Coronary artery (tissue), 2 donors: ENCODE data around the gene INTU.

Experiments
- DNase-seq: peaks from one replicate; pipeline ENCODE4 v3.0.0-alpha.2; 2017; ENCODE audit warnings: low spot score
- H3K27ac ChIP-seq, 2 donors: fragments of 200-600 bp; sonication (generic); one replicate each; pipeline ENCODE4 v1.5.1; 2016 to 2019
- H3K4me3 ChIP-seq: fragments of 200-600 bp; sonication (generic); 2 replicates; pipeline ENCODE4 v1.5.1; 2016; ENCODE audit warnings: mild to moderate bottlenecking, moderate library complexity
- CTCF ChIP-seq: fragments of 200-600 bp; sonication (generic); IDR thresholded peaks from one replicate; pipeline ENCODE4 v1.5.1; 2019; ENCODE audit warnings: antibody characterized with exemption

INTU gene

DNA sequence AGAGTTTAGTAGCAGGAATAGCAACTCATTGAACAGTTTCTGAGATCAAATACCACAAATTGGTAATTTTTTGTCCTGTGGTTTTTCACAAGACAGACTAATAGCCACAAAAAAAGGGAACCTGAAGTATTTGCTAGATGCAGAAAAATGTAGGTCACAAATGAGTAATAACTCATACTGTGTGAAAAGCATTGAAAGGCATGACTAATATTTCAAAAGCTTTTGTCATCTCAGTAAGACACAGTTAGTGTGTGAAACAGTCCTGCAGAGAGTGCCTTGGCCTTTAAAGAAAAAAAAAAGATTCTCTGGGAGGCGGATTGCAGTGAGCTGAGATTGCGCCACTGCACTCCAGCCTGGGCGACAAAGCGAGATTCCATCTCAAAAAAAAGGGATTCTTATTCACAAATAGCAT, 66.0 kb downstream of the INTU start:
- no peak for TF ChIP-seq CTCF
- DNase-seq: no peak
- no peak overlapping the region for H3K27ac ChIP-seq
- H3K4me3 ChIP-seq: no peak overlapping the region

GRCh38 chr4:127708985-127709384, 76.2 kb downstream of the INTU start:
- Histone ChIP-seq H3K4me3 (no peak overlapping the region), H3K27ac (no peak overlapping the region)
- no peak for TF ChIP-seq CTCF
- DNase-seq: no peak

- DNase-seq: no peak
- Histone ChIP-seq H3K4me3 (no peak overlapping the region), H3K27ac (no peak overlapping the region)
These were observed 76.7 kb downstream of the INTU start for GRCh38 chr4:127709456-127709855.

DNA sequence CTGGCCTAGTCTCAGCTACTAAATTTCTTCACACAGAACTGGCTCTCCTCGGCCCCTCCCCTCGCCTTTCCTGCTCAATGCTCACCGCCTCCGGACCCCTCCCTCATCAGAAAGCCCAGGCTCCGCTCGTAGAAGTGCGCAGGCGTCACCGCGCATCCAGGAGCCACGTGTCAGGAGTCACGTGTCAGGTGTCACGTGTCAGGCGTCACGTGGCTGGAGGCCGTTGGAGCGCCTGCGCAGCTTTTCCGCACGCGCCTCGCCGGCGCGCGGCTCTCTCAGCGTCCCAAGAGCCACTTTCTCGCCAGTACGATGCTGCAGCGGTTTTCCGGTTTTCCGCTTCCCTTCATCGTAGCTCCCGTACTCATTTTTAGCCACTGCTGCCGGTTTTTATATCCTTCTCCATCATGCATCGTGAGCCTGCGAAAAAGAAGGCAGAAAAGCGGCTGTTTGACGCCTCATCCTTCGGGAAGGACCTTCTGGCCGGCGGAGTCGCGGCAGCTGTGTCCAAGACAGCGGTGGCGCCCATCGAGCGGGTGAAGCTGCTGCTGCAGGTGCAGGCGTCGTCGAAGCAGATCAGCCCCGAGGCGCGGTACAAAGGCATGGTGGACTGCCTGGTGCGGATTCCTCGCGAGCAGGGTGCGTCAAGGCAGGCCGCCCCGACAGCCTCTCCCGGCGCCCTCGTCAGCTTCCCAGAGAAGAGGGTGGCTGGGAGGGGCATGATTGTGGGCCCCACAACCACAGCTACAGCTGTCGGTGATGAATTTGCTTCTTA, 97.6 kb downstream of the INTU start, which contains the start of gene SLC25A31:
Gene SLC25A31, plus strand, starts transcription at position 259 of the 772 bp plus-strand sequence. Its CDS starts 146 bp downstream, at position 405.
- DNase-seq: no peak
- Histone ChIP-seq H3K4me3 (no peak within 1 kb of the TSS), H3K27ac (no peak within 1 kb of the TSS)
- no peak for TF ChIP-seq CTCF

More at GRCh38 chr4:127709456-127709855, 76.7 kb downstream of the INTU start:
- TF ChIP-seq CTCF: no peak

DNA sequence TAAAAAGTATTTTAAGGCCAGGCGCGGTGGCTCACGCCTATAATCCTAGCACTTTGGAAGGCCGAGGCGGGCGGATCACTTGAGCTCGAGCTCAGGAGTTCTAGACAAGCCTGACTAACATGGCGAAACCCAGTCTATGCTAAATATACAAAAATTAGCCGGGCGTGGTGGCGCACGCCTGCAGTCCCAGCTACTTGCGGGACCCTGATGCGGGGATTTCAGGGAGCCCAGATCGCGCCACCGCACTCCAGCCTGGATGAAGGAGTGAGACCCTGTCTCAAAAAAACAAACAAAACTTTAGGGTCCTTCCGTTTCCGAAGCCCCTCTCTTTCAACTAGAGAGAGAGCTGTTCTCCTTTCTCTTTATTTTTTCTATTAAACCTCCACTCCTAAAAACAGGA, 98.6 kb downstream of the INTU start:
- TF ChIP-seq CTCF: no peak
- no peak for DNase-seq
- Histone ChIP-seq H3K4me3 (no peak overlapping the region), H3K27ac (no peak overlapping the region)

- TF ChIP-seq CTCF: no peak
- no peak overlapping the region for H3K27ac ChIP-seq
- no peak for DNase-seq
- H3K4me3 ChIP-seq: no peak overlapping the region
These were observed 100.0 kb downstream of the INTU start for GRCh38 chr4:127732623-127733328.
